SW 1271 (cell line): ENCODE measurements around the gene OTOL1.
"Not testable (repeated sequence)": the region's sequence is repeated elsewhere in the genome, so short reads cannot be mapped to it uniquely, and the experiment has no call there.

ENCODE experiments used
- DNase-seq, 2 experiments: peaks; one replicate each; lab custom pipeline; 2025; lab: John Stamatoyannopoulos, UW

Gene OTOL1

DNA sequence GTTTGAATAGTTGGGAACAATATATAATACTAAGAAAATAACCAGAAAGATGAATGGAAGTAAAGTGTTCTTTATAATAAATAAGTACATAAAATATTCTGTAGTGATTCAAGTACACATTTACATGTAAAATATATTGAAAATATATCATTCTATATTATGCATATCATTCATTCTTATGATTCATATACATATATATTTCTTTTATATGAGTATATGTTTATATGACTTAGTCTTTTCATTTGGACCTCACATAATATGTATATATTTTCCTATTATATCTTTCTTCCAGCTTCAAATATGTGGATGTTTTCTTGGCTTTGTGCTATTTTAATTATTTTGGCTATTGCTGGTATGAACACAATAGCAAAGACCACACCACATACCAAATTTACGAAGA is at the start of gene OTOL1:
TSS of gene OTOL1 (plus strand) at position 301 of the 400 bp plus-strand sequence. CDS start at position 301, 0 bp downstream.
- no peak for DNase-seq

DNA sequence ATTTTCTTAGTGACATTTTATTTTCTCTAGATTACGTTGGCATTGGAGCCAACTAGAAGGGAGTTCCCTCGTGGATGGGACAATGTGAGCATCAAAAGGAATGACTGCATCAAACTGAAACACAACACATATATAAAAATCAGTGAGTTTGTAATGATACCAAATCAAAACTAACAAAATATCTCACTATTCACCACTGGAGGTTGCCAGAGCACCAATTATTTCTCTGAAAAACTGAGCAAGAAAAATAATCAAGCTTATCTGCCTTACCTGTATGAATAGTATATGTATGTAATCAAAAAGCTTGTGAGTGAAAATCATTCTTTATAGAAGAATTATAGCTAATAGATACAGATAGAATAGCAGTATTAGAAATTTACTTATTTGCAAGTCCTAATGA is 46.8 kb upstream of the OTOL1 start:
- no peak for DNase-seq

DNA sequence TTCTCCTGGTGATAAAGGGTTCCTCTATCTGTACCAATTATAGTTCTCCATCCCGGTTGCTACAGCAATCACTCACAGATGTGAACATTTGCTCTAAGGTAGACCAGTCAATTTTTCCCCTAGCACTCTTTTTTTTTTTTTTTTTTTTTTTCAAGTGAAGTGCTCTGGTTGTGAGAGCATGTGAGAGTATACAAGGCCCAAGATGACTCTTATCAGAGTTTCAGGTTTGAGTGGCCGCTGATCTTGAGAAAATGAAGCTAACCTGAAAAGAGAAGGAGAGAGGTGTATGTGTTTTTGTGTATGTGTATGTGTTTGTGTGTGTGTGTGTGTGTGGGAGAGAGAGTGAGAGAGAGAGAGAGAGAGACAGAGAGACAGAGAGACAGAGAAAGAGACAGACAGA is 44.4 kb upstream of the OTOL1 start:
- DNase-seq, result no peak

DNA sequence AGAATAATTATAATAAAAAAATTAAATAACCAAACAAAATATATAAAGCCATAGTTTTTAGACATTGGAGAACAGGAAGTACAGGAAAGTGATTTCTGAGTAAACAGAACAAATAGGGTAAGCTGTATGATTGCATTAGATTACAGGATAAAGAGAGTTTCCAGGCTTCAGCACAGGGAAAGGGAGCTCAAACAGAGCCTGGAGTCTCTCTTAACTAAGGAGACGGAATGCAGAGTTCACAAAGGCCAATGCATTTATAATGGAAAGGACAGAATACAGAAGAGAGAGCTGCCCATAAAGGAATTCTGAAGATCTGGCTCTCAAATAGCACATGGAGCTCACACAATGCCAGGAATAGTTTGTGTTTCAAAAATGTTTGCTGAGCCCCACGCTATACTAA is 42.0 kb upstream of the OTOL1 start:
- no peak for DNase-seq

DNA sequence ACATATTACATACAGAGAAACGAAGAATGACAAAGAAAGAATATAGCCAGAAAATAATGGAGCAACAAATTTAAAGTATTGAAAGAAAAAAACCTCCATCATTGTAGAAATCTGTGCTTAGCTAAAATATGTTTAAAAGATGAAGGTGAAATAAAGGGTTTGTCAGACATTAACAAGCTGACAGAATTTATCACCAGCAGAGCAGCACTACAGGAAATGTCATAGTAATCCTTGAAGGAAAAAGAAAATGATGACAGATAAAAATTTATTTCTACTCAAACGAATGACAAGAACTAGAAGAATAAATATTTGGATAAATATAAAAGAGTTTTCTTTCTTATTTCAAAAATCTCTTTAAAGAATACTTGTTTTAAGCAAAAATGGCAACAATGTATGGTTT is 40.6 kb upstream of the OTOL1 start:
- no peak for DNase-seq

DNA sequence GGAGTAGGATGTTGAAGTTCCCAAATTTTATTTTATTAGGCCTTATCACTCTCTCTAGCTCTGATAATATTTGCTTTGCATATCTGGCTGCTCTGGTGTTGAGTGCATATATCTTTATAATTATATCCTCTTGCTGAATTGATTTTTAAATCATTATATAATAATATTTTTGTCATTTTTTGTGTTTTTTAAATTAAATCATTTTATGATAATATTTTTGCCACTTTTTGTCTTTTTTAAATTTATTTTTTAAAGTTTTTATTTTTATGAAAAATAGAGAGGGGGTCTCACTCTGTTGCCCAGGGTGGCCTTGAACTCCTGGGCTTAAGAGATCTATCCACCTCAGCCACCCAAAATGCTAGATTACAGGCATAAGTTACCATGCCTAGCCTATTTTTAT is 34.5 kb upstream of the OTOL1 start:
- DNase-seq, result no peak

DNA sequence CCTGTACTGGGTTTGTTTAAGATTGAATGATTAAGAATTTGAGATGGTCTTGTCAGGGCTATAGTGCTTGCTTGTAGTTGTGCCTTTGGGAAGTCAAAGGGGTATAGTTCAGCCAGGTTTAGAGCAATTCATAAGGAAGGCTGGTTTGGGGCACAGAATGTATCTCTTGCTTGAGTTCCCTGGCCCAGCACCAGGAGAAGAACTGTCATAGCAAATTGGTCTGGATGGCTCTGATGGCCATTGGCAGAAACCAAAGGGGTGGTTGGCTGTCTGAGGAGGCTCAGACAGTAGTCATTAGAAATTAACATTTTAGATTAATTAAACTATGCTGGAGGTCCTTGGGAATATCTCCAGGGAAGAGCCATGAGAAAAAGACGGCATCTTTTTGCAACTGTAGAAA is 25.4 kb upstream of the OTOL1 start:
- no peak for DNase-seq

DNA sequence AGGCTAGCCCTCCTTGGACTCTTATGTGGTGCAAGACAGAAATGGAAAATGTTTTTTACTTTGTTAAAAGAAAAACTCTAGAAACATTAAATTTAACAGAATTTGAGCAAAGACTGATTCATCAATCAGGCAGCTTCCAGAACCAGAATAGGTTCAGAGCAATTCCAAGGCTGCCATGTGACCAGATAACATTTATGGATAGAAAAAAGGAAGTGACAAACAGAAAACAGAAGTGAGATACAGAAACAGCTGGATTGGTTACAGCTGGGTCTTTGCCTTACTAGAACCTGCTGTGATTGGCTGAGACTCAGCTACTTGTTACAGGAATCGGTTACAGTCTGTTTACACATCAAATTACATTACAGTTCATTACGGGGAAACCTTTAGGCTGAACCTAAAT is 22.5 kb upstream of the OTOL1 start:
- no peak for DNase-seq

DNA sequence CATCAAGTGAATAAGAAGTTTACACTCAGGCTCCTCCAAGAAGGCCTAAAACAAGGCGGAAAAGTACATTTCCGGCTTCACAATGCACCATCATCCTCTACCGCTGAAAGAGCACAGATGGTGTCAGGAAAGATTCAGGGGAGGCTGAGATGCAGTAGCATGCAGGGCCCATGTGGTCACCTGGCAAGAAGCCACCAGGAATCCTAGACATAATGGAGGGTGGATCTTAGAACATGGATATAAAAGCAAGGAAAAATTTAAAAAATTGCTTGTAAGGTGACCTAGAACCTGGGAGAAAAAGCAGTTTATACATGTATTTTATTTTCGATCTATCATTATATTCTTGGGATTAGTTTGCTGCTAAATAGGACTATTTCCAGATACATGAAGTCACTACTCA is 21.9 kb upstream of the OTOL1 start:
- no peak for DNase-seq

DNA sequence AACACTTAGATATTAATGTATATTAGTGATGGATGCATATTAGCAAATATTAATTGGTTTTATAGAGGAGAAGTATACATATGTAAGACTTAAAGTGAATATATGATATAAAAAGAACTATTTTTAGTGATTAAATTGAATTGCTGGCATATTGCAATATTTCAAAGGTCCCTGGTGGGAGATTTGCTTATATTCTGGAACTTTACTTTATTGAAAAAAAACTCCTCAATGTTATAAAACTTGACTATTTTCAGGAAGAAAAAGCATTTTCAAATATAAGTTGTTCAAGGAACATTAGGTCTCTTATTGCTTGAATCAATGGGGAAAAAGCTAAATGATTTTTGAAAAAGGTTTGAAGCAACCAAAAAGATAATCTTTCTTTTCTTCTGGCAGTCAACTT is 21.4 kb upstream of the OTOL1 start:
- DNase-seq, result no peak

DNA sequence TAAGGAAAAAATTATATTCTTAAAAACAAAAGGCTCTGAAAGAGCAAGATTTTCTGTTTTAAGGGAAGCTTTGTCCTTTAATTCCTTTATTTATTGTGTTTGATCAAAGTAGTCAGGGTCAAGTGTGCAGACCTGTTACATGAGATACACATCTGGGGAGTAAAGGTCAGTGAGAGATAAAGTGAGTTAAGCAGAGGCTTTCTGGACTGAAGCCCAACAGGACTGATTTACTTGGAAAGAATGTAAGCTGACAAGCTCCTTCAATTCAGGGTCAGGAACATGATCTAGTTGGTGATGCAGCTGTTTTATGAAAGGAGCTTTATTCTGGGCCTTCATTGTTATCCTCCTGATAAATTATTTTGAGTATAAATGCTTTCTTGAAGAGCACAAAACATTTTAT is 20.7 kb upstream of the OTOL1 start:
- peak in 1 of 2 experiments; percentile 48 for DNase-seq

DNA sequence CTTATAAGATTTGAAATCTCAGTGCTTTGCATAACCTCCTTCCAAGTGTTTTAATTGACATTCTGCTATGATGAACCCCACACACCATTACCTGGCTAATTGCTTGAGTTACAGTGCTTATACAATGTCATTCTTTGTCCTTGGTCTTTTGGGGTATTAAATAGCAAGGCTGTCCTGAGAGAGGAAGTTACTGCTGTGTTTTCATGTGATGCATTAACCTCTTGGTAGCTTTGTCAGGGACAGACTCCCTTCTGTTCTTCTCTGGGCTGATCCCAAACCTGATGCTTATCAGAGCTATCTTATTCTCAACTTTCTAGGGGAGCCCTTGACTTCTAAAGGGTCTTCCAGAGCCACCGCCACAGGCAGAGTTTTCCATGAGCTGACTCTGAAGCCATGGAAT is 12.4 kb upstream of the OTOL1 start:
- DNase-seq, result no peak

DNA sequence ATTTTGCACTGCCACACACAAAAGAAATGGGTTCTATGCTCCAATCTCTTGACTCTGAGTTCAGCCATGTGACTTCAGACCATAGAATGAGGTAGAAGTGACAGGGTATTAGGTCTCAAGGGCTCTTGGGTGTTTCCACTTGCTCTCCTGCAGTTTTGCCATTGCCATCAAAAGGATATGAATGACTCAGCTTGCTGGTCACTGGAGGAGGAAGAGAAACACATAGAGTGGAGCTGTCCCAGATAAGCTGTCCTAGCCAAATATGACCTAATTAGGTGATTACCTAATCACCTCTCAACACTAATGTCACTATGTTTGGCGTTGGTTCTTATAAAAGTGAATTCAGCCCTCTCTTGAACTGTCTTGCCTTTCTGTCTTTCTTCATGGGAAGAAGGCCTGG is 8.3 kb upstream of the OTOL1 start:
- DNase-seq, result not testable (repeated sequence)

DNA sequence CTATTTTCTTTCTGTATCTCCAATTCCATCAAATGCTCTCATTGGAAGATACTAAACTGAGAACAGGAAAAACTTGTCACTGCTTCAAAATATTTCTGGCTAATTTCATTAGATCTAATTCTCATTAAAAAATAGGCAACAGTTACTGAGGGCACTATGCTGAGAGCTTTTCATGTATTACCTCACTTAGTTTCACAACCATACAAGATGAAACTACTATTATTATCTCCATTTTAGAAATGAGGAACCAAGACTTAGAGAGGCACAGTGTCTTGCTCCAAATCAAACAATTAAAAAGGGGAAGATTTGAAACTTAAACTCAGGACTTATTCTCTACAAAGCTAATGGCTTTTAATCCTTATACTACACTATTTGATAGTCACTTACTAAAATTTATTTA is 7.2 kb upstream of the OTOL1 start:
- DNase-seq, result no peak

DNA sequence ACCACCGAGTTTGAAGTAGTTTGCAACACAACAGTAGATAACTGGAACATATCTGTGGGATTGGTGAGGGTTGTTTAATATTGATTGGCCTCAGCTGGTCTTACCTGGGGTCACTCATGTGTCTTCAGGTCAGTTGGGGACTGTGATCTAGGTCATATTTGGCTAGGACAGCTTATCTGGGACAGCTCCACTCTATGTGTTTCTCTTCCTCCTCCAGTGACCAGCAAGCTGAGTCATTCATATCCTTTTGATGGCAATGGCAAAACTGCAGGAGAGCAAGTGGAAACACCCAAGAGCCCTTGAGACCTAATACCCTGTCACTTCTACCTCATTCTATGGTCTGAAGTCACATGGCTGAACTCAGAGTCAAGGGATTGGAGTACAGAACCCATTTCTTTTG is 5.8 kb upstream of the OTOL1 start:
- not testable (repeated sequence) for DNase-seq

DNA sequence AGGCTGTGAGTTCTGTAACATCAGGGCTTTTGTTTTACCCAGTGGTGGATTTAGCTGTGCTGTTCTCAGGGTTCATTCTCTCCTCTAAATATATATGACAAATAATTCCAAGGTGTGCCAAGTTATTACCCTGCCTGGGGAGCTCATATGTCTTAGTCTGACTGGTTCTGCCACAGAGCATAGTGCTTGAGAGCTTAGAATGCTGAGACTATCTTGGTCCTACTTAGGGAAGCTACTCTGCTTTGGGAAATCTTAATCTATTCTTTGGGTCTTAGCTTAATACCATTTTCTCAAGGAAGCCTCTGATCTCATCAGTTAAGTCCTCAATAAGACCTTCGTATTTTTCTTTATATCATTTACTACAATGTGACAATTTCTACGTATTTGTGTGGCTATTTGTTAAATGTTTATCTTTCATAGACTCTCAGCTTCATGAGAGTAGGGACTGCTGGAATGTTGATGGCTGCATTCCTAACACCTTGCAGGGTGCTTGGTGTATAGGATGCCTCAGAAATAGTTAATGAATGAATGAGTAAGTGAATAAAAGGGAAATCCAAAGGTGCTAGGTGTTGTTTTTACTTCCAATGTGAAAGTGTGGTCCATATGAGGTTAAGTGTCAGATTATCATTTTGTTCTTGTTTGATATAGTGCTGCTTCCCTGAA is 1.8 kb downstream of the OTOL1 start:
- no peak for DNase-seq

DNA sequence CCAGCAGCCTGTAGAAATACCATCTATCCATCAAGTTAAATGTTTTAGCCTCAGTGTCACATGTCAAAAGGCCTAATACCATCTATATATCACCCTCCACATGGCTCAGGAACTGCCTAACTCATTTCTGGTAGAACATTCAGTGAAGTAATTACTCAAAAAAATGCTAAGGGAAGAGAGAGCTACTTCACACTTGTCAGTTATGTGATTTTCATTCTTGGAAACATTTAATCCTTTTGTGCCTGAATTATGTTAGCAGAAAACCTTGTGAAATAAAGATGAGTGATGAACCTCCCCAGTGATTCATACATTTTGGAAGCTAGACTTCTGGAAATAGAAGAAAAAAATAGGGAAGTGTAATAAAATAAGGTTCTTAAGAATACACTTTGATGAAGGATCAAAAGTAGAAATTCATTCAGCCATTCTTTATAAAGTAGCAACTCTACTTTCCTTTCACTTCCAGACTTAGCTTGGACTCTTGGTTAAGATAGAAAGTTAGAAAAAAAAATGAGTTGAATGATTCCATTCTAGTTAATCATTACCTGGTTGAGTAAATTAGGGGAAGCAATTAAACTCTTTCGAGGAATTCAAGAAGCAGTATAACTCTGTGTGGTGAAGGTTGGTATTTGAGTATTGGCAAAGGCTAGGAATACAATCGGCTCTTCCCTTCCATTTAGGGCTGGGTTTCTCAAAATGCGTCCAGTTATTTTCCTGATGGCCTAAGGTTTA is 3.6 kb downstream of the OTOL1 start:
- no peak for DNase-seq

DNA sequence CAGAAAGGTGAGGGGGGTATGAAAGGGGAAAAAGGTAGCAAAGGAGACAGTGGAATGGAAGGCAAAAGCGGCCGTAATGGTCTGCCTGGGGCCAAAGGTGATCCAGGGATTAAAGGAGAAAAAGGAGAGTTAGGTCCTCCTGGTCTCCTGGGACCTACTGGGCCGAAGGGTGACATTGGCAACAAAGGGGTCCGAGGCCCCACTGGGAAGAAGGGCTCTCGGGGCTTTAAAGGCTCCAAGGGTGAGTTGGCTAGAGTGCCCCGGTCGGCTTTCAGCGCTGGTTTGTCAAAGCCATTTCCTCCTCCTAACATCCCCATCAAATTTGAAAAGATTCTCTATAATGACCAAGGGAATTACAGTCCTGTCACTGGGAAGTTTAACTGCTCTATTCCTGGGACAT is 6.7 kb downstream of the OTOL1 start:
- no peak for DNase-seq

DNA sequence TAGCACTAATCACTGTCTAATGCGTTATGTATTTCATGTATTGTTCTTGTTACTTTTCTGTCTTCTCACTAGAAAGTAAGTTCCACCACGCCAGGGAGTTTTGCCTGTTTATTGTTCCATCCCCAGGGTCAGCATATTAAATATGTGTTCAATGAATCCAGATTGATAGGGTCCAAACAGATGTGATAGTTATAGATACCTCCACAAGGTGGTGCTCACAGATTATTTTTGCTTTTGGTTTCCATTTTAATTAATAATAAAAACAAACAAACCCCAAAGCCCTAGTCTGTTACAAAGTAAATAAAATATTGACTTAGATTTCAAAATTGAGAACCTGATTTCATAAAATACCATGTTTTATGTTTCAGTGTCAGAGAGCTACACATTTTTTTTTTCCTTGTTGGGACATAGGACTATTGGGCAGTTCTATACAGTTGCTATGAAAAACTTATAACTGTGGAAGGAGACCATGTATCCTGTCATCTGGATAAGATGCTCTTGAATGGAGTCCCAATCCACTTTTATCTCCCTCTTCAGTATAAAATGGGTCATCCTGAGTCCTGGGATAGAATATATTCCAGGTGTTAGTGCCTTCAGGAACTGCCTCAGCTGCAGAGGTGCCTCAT is 12.4 kb downstream of the OTOL1 start:
- DNase-seq, result peak in 1 of 2 experiments; percentile 18

DNA sequence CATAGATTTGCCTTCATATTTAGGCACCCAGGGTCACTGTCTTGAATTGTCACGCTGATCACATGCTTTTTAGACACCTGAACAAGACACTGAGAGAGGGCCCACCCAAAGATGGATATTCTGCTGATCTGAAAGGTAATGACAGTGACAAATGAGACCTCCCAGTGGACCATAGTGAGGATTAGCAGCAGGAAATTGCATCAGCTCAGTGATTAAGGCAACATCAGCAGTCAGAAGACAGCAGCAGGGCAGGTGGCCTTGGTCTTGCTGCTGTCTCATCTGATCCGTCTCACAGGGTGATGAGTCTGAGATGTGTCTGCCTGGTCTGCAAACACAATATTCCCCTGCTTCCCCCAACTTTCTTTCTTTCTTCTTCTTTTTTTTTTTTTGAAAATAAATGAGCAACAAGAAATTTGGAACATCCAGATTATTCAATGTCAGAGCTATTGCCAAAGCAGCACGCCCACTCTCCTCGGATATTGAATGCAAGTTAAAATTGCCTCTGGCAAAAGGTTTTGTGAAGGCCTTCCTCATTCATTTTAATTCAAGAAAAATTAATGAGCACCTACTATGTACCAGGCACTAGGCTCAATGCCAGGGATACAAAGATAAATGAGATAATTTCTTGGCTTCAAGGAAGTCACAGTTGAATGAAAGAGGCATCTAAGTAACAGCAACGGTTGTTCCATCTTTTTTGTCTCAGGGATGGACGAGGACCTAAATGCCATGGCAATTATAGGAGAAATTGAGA is 14.1 kb downstream of the OTOL1 start:
- no peak for DNase-seq

DNA sequence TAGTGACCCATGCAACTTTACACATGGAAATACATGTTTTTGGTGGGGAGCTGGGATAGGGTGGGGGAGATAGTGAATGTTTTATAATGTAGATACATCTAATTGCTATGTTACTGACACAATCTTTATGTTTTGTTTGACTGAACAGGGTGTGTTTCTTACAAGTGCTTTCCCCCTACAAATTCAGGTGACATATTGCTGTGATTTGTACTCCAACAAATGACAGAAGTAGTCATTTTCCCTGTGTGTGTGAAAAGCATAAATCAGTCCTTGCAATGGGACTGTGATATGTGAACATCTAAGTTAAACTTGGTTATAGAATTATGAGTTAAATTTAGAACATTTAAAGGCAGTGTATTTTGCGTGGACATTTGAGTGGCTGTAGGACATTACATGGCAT is 27.3 kb downstream of the OTOL1 start:
- no peak for DNase-seq

DNA sequence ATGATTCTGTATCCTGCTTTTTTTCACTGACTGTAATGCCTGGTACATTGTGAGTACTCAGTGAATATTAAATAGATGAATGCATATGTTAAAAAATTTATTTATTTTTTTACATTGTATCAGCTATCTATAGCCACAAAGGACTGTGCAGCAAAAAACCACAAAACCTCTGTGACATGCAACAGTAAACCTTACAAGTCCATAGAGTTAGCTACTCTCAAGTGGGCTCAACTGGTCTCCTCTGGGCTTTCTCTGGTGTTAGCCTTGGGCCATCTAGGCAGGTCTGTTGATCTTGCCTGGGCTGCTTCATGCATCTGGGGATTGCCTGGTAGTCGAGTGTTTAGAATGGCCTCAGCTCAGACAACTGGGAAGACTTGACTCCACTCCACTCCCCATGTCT is 35.3 kb downstream of the OTOL1 start:
- no peak for DNase-seq

DNA sequence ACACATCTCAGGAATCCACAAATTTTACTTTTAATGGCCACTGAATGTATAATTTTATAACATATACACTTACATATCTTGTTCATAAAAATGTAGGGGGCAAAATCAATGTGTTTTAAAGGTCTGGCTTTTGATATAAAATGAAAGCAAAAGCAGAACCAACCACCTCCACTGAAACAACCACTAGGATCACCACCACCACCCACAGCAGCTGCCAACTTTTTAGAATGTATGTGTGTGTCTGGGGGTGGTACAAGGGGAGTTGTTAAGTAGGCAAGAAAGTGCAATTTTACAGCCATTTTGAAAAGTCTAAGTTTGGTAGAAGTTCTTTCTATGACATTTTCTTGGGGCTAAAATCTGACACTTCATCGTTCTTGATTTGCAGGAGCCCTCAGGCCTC is 44.0 kb downstream of the OTOL1 start:
- DNase-seq, result no peak
